GM18870 (cell line): ENCODE data around the gene MYRFL.

Experiments used
- ATAC-seq: cut with Tn5 transposase; IDR thresholded peaks from one replicate; pipeline ENCODE4 v1.9.1; 2021; ENCODE audit warnings: moderate library complexity; ENCODE audit not compliant: unreplicated experiment

Gene MYRFL

GRCh38 chr12:69896653-69897381, 71.8 kb downstream of the MYRFL start:
- no peak for ATAC-seq

- no peak for ATAC-seq
Measured at GRCh38 chr12:69897744-69898143, 72.7 kb downstream of the MYRFL start.

- no peak for ATAC-seq
Measured at GRCh38 chr12:69898236-69898635, 73.2 kb downstream of the MYRFL start.

- peak; percentile 74 for ATAC-seq
Measured at GRCh38 chr12:69900720-69901131, 75.7 kb downstream of the MYRFL start.

- ATAC-seq = no peak
Measured at GRCh38 chr12:69901221-69901905, 76.3 kb downstream of the MYRFL start.

- ATAC-seq = no peak
Measured at GRCh38 chr12:69903548-69903947, 78.5 kb downstream of the MYRFL start.

GRCh38 chr12:69904777-69905176, 79.8 kb downstream of the MYRFL start:
- ATAC-seq = no peak

GRCh38 chr12:69905801-69906200, 80.8 kb downstream of the MYRFL start:
- ATAC-seq = no peak

- ATAC-seq = peak; percentile 93
Measured at GRCh38 chr12:69906411-69907216, 81.6 kb downstream of the MYRFL start.

- no peak for ATAC-seq
Measured at GRCh38 chr12:69908203-69908602, 83.2 kb downstream of the MYRFL start.

- ATAC-seq = no peak
Measured at GRCh38 chr12:69910694-69911093, 85.7 kb downstream of the MYRFL start.

GRCh38 chr12:69913526-69913925, 88.5 kb downstream of the MYRFL start:
- no peak for ATAC-seq

- no peak for ATAC-seq
Measured at GRCh38 chr12:69915964-69916363, 90.9 kb downstream of the MYRFL start.

- ATAC-seq = no peak
Measured at GRCh38 chr12:69916544-69917235, 91.7 kb downstream of the MYRFL start.

- ATAC-seq = no peak
Measured at GRCh38 chr12:69918287-69918686, 93.3 kb downstream of the MYRFL start.

- no peak for ATAC-seq
Measured at GRCh38 chr12:69919495-69919894, 94.5 kb downstream of the MYRFL start.

GRCh38 chr12:69921831-69922230, 96.8 kb downstream of the MYRFL start:
- ATAC-seq = no peak

- no peak for ATAC-seq
Measured at GRCh38 chr12:69922999-69923398, 98.0 kb downstream of the MYRFL start.

- ATAC-seq = no peak
Measured at GRCh38 chr12:69925291-69925690, 100.3 kb downstream of the MYRFL start.

- no peak for ATAC-seq
Measured at GRCh38 chr12:69927164-69927563, 102.1 kb downstream of the MYRFL start.

- ATAC-seq = no peak
Measured at GRCh38 chr12:69929125-69929524, 104.1 kb downstream of the MYRFL start.
